Fibroblast of skin of back (primary cell): ENCODE data around the gene ANGEL2.
"Not testable (repeated sequence)": the region's sequence is repeated elsewhere in the genome, so short reads cannot be mapped to it uniquely, and the experiment has no call there.

Experiments
- DNase-seq: peaks from one replicate; pipeline ENCODE4 v3.0.0-alpha.2; 2013

ANGEL2 gene

GRCh38 chr1:212975111-212975918 is 40.4 kb downstream of the ANGEL2 start:
- DNase-seq: no peak

- DNase-seq: no peak
These were observed 41.0 kb downstream of the ANGEL2 start for GRCh38 chr1:212974711-212975110.

GRCh38 chr1:212973899-212974298 is 41.8 kb downstream of the ANGEL2 start:
- no peak for DNase-seq

- DNase-seq: no peak
These were observed 42.2 kb downstream of the ANGEL2 start for GRCh38 chr1:212973426-212973825.

GRCh38 chr1:212971312-212971711 is 44.4 kb downstream of the ANGEL2 start:
- DNase-seq: no peak

- DNase-seq: no peak
These were observed 45.6 kb downstream of the ANGEL2 start for GRCh38 chr1:212970085-212970484.

GRCh38 chr1:212968368-212968863 is 47.3 kb downstream of the ANGEL2 start:
- no peak for DNase-seq

GRCh38 chr1:212967801-212968200 is 47.9 kb downstream of the ANGEL2 start:
- DNase-seq: peak; percentile 61

- no peak for DNase-seq
These were observed 49.1 kb downstream of the ANGEL2 start for GRCh38 chr1:212966616-212967015.

GRCh38 chr1:212964993-212965392 is 50.7 kb downstream of the ANGEL2 start:
- not testable (repeated sequence) for DNase-seq

GRCh38 chr1:212964102-212964501 is 51.6 kb downstream of the ANGEL2 start:
- no peak for DNase-seq

GRCh38 chr1:212962509-212962908 is 53.2 kb downstream of the ANGEL2 start:
- no peak for DNase-seq

- no peak for DNase-seq
These were observed 54.7 kb downstream of the ANGEL2 start for GRCh38 chr1:212960932-212961331.

- DNase-seq: no peak
These were observed 56.1 kb downstream of the ANGEL2 start for GRCh38 chr1:212959266-212960220.

GRCh38 chr1:212958175-212958574 is 57.5 kb downstream of the ANGEL2 start:
- DNase-seq: peak; percentile 66

- DNase-seq: no peak
These were observed 58.1 kb downstream of the ANGEL2 start for GRCh38 chr1:212957546-212957945.

GRCh38 chr1:212955961-212956620 is 59.6 kb downstream of the ANGEL2 start:
- no peak for DNase-seq

GRCh38 chr1:212955098-212955497 is 60.6 kb downstream of the ANGEL2 start:
- DNase-seq: no peak

- no peak for DNase-seq
These were observed 61.2 kb downstream of the ANGEL2 start for GRCh38 chr1:212954514-212954913.

GRCh38 chr1:212953321-212953720 is 62.3 kb downstream of the ANGEL2 start:
- DNase-seq: no peak

GRCh38 chr1:212952641-212952976 is 63.1 kb downstream of the ANGEL2 start:
- DNase-seq: no peak

GRCh38 chr1:212951947-212952640 is 63.6 kb downstream of the ANGEL2 start:
- DNase-seq: no peak
